Suprapubic skin (tissue), 4 donors: Measurements from ENCODE around the gene TTC24.

ENCODE experiments used
- EP300 ChIP-seq: sonication (generic); formaldehyde crosslinking; IDR thresholded peaks from one replicate; pipeline ENCODE4 v1.6.1; 2017; ENCODE audit warnings: antibody characterized with exemption
- POLR2A ChIP-seq, 2 donors: fragments of 450-650 bp; IDR thresholded peaks; one replicate each; pipeline ENCODE4 v1.6.1; 2017; ENCODE audit warnings: antibody characterized with exemption in 2 of 2, mild to moderate bottlenecking in 2 of 2, moderate library complexity in 2 of 2
- POLR2AphosphoS5 ChIP-seq, 3 donors: sonication (generic); formaldehyde crosslinking; IDR thresholded peaks; one replicate each; pipeline ENCODE4 v1.6.1; 2017; ENCODE audit warnings: antibody characterized with exemption in 3 of 3
- TF ChIP-seq, protein P1 (sequence below), 2 donors: fragments of 200-600 bp in 1 of 2; fragments of 450-650 bp in 1 of 2; sonication (generic) in 1 of 2; IDR thresholded peaks; one replicate each; pipeline ENCODE4 v1.5.1; 2016 to 2019; ENCODE audit warnings: antibody characterized with exemption in 2 of 2, mild to moderate bottlenecking in 1 of 2, moderate library complexity in 1 of 2

GRCh38 chr1:156592910-156593660 is 13.6 kb downstream of the TTC24 start:
- TF ChIP-seq POLR2A (IDR thresholded peaks at IDR 0.05), result no peak
- TF ChIP-seq, protein P1, sequence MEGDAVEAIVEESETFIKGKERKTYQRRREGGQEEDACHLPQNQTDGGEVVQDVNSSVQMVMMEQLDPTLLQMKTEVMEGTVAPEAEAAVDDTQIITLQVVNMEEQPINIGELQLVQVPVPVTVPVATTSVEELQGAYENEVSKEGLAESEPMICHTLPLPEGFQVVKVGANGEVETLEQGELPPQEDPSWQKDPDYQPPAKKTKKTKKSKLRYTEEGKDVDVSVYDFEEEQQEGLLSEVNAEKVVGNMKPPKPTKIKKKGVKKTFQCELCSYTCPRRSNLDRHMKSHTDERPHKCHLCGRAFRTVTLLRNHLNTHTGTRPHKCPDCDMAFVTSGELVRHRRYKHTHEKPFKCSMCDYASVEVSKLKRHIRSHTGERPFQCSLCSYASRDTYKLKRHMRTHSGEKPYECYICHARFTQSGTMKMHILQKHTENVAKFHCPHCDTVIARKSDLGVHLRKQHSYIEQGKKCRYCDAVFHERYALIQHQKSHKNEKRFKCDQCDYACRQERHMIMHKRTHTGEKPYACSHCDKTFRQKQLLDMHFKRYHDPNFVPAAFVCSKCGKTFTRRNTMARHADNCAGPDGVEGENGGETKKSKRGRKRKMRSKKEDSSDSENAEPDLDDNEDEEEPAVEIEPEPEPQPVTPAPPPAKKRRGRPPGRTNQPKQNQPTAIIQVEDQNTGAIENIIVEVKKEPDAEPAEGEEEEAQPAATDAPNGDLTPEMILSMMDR (IDR thresholded peaks at IDR 0.05), result no peak
- no peak for TF ChIP-seq POLR2AphosphoS5 (IDR thresholded peaks at IDR 0.05)
- no peak for TF ChIP-seq EP300
